ENCODE results near the gene CGB3. TPM values are rescaled to one million over a fixed set of nuclear protein-coding genes. Genes with fewer than 3 reads are reported as not detected.
A peak's percentile ranks its signal among the peaks of the same experiment; 100 is the strongest.
"Not testable (repeated sequence)": the region's sequence is repeated elsewhere in the genome, so short reads cannot be mapped to it uniquely, and the experiment has no call there.

Gene CGB3
- total RNA-seq, 1 donor from 2014 or later: not detected

GRCh38 chr19:49049011-49049410, 24.9 kb upstream of the CGB3 start, which contains the start of gene CGB8:
Gene CGB8, minus strand, starts transcription at chr19:49049111. Its CDS starts 372 bp downstream, at chr19:49048739.
- H3K9me3 Mint-ChIP-seq; H3K27me3 Mint-ChIP-seq; POLR2A ChIA-PET; H3K4me1 Mint-ChIP-seq; H3K27ac Mint-ChIP-seq; CTCF ChIA-PET; ATAC-seq (ENCODE audit: low read depth); H3K36me3 Mint-ChIP-seq (ENCODE audit: low read depth); intact Hi-C loops (cut with micrococcal nuclease); H3K4me3 Mint-ChIP-seq; DNase-seq: not testable (repeated sequence)

- H3K9me3 Mint-ChIP-seq; CTCF ChIA-PET; ATAC-seq (ENCODE audit: low read depth); H3K4me1 Mint-ChIP-seq; H3K27me3 Mint-ChIP-seq; DNase-seq; POLR2A ChIA-PET; H3K4me3 Mint-ChIP-seq; H3K27ac Mint-ChIP-seq; H3K36me3 Mint-ChIP-seq (ENCODE audit: low read depth); intact Hi-C loops (cut with micrococcal nuclease): not testable (repeated sequence)
Observed at GRCh38 chr19:49043548-49043947, 19.4 kb upstream of the CGB3 start, which contains the start of gene CGB5. Gene CGB5, plus strand, starts transcription at chr19:49043848. Its CDS starts 362 bp downstream, at chr19:49044210.

GRCh38 chr19:49042666-49043065, 18.5 kb upstream of the CGB3 start:
- intact Hi-C loops (cut with micrococcal nuclease); DNase-seq; ATAC-seq (ENCODE audit: low read depth); CTCF ChIA-PET; H3K27me3 Mint-ChIP-seq; H3K27ac Mint-ChIP-seq; H3K4me3 Mint-ChIP-seq; H3K4me1 Mint-ChIP-seq; H3K9me3 Mint-ChIP-seq; H3K36me3 Mint-ChIP-seq (ENCODE audit: low read depth); POLR2A ChIA-PET: not testable (repeated sequence)

- ChIA-PET CTCF (no interaction called here), POLR2A (no interaction called here)
- H3K27me3 Mint-ChIP-seq: peaks cover 6% of the 10 kb centered on the region
- no peak overlapping the region for H3K4me3 Mint-ChIP-seq
- ATAC-seq (ENCODE audit: low read depth) (no peak), DNase-seq (no peak)
- H3K36me3 Mint-ChIP-seq (ENCODE audit: low read depth): no peaks in the 10 kb centered on the region
- H3K9me3 Mint-ChIP-seq: no peaks in the 10 kb centered on the region
- TF ChIP-seq CTCF (IDR thresholded peaks at IDR 0.05): no peak
- intact Hi-C loops (cut with micrococcal nuclease): no loop called here
- no peaks in the 10 kb centered on the region for H3K4me1 Mint-ChIP-seq
- no peak overlapping the region for H3K27ac Mint-ChIP-seq
Observed at GRCh38 chr19:49042177-49042576, 18.0 kb upstream of the CGB3 start.

- H3K27me3 Mint-ChIP-seq; H3K27ac Mint-ChIP-seq; ATAC-seq (ENCODE audit: low read depth); CTCF ChIA-PET; intact Hi-C loops (cut with micrococcal nuclease); DNase-seq; H3K4me3 Mint-ChIP-seq; H3K36me3 Mint-ChIP-seq (ENCODE audit: low read depth); H3K9me3 Mint-ChIP-seq; H3K4me1 Mint-ChIP-seq; POLR2A ChIA-PET: not testable (repeated sequence)
Observed at GRCh38 chr19:49039736-49040135, 15.6 kb upstream of the CGB3 start.

- H3K4me1 Mint-ChIP-seq; DNase-seq; ATAC-seq (ENCODE audit: low read depth); H3K27me3 Mint-ChIP-seq; H3K27ac Mint-ChIP-seq; H3K36me3 Mint-ChIP-seq (ENCODE audit: low read depth); intact Hi-C loops (cut with micrococcal nuclease); H3K4me3 Mint-ChIP-seq; H3K9me3 Mint-ChIP-seq; POLR2A ChIA-PET: not testable (repeated sequence)
- CTCF ChIA-PET: interaction anchor here (0.6 kb wide), 1 partner anchor 37 kb away, joined by 3 read pairs; no protein-coding TSS in a partner anchor
Observed at GRCh38 chr19:49038557-49039276, 14.6 kb upstream of the CGB3 start.

GRCh38 chr19:49038111-49038510, 14.0 kb upstream of the CGB3 start:
- H3K4me3 Mint-ChIP-seq; POLR2A ChIA-PET; H3K36me3 Mint-ChIP-seq (ENCODE audit: low read depth); H3K9me3 Mint-ChIP-seq; DNase-seq; H3K27ac Mint-ChIP-seq; intact Hi-C loops (cut with micrococcal nuclease); H3K4me1 Mint-ChIP-seq; H3K27me3 Mint-ChIP-seq; ATAC-seq (ENCODE audit: low read depth): not testable (repeated sequence)
- CTCF ChIA-PET: interaction anchor here (0.6 kb wide), 1 partner anchor 36 kb away, joined by 3 read pairs; no protein-coding TSS in a partner anchor

GRCh38 chr19:49036815-49037214, 12.7 kb upstream of the CGB3 start, which contains the start of gene CGB1:
Gene CGB1, minus strand, starts transcription at chr19:49036895. Its CDS starts 184 bp downstream, at chr19:49036711.
- ATAC-seq (ENCODE audit: low read depth); H3K36me3 Mint-ChIP-seq (ENCODE audit: low read depth); POLR2A ChIA-PET; H3K27me3 Mint-ChIP-seq; intact Hi-C loops (cut with micrococcal nuclease); H3K4me3 Mint-ChIP-seq; H3K4me1 Mint-ChIP-seq; CTCF ChIA-PET; H3K9me3 Mint-ChIP-seq; DNase-seq; H3K27ac Mint-ChIP-seq: not testable (repeated sequence)

GRCh38 chr19:49031642-49032301, 7.6 kb upstream of the CGB3 start, which contains the start of gene CGB2:
Gene CGB2, plus strand, starts transcription at chr19:49031890. Its CDS starts 206 bp downstream, at chr19:49032096.
- CTCF ChIA-PET; H3K9me3 Mint-ChIP-seq; H3K27me3 Mint-ChIP-seq; intact Hi-C loops (cut with micrococcal nuclease); DNase-seq; H3K36me3 Mint-ChIP-seq (ENCODE audit: low read depth); POLR2A ChIA-PET; H3K4me1 Mint-ChIP-seq; H3K4me3 Mint-ChIP-seq; H3K27ac Mint-ChIP-seq: not testable (repeated sequence)
- peak; percentile 25 for ATAC-seq (ENCODE audit: low read depth)

- H3K36me3 Mint-ChIP-seq (ENCODE audit: low read depth); H3K4me1 Mint-ChIP-seq; H3K27me3 Mint-ChIP-seq; ATAC-seq (ENCODE audit: low read depth); CTCF ChIA-PET; H3K27ac Mint-ChIP-seq; intact Hi-C loops (cut with micrococcal nuclease); POLR2A ChIA-PET; H3K4me3 Mint-ChIP-seq; H3K9me3 Mint-ChIP-seq; DNase-seq: not testable (repeated sequence)
Observed at GRCh38 chr19:49030323-49030722, 6.2 kb upstream of the CGB3 start.

GRCh38 chr19:49029749-49030148, 5.6 kb upstream of the CGB3 start:
- not testable (repeated sequence) for DNase-seq

More at GRCh38 chr19:49029749-49030148, 5.6 kb upstream of the CGB3 start:
- intact Hi-C loops (cut with micrococcal nuclease); H3K4me3 Mint-ChIP-seq; H3K4me1 Mint-ChIP-seq; H3K9me3 Mint-ChIP-seq; POLR2A ChIA-PET; H3K27me3 Mint-ChIP-seq; ATAC-seq (ENCODE audit: low read depth); CTCF ChIA-PET; H3K36me3 Mint-ChIP-seq (ENCODE audit: low read depth); H3K27ac Mint-ChIP-seq: not testable (repeated sequence)
